HUES48 (cell line): ENCODE data around the gene CD58.

Experiments
- H3K27ac ChIP-seq: one replicate; pipeline ENCODE4 v1.7.0; 2013; ENCODE audit warnings: low read depth, low read length, inconsistent platforms
- H3K27me3 ChIP-seq: 2 replicates; pipeline ENCODE4 v1.6.1; 2013; ENCODE audit warnings: mild to moderate bottlenecking, low read length; ENCODE audit not compliant: control insufficient read depth, insufficient read depth
- H3K36me3 ChIP-seq: 2 replicates; pipeline ENCODE4 v1.6.1; 2013; ENCODE audit warnings: low read length; ENCODE audit not compliant: control insufficient read depth, insufficient read depth
- H3K4me1 ChIP-seq: 2 replicates; pipeline ENCODE4 v1.6.1; 2013; ENCODE audit warnings: mild to moderate bottlenecking, low read length; ENCODE audit not compliant: control insufficient read depth, insufficient read depth
- H3K4me3 ChIP-seq: 2 replicates; pipeline ENCODE4 v1.5.1; 2013; ENCODE audit warnings: mild to moderate bottlenecking, low read depth, low read length
- H3K9ac ChIP-seq: 2 replicates; pipeline ENCODE4 v1.6.1; 2013; ENCODE audit warnings: mild to moderate bottlenecking, low read depth, low read length, moderate library complexity
- H3K9me3 ChIP-seq: 2 replicates; pipeline ENCODE4 v1.6.1; 2013; ENCODE audit warnings: low read length; ENCODE audit not compliant: control insufficient read depth, insufficient read depth

The CD58 gene

GRCh38 chr1:116518400-116518799 is 52.4 kb downstream of the CD58 start:
- Histone ChIP-seq H3K36me3 (no peaks in the 10 kb centered on the region), H3K4me1 (no peaks in the 10 kb centered on the region), H3K27me3 (no peaks in the 10 kb centered on the region), H3K27ac (no peak overlapping the region), H3K9ac (no peak overlapping the region), H3K9me3 (no peaks in the 10 kb centered on the region), H3K4me3 (no peak overlapping the region)

GRCh38 chr1:116516631-116517030 is 54.2 kb downstream of the CD58 start:
- no peak overlapping the region for H3K27ac ChIP-seq
- H3K9me3 ChIP-seq, result no peaks in the 10 kb centered on the region
- H3K4me3 ChIP-seq, result no peak overlapping the region
- no peak overlapping the region for H3K9ac ChIP-seq
- no peaks in the 10 kb centered on the region for H3K4me1 ChIP-seq
- no peaks in the 10 kb centered on the region for H3K36me3 ChIP-seq
- no peaks in the 10 kb centered on the region for H3K27me3 ChIP-seq

GRCh38 chr1:116515702-116516101 is 55.1 kb downstream of the CD58 start:
- Histone ChIP-seq H3K27ac (no peak overlapping the region), H3K9ac (no peak overlapping the region)

GRCh38 chr1:116514708-116515525 is 55.9 kb downstream of the CD58 start:
- Histone ChIP-seq H3K4me3 (no peak overlapping the region), H3K27me3 (no peaks in the 10 kb centered on the region), H3K9ac (no peak overlapping the region), H3K27ac (no peak overlapping the region), H3K36me3 (no peaks in the 10 kb centered on the region), H3K4me1 (no peaks in the 10 kb centered on the region), H3K9me3 (no peaks in the 10 kb centered on the region)

More at GRCh38 chr1:116515702-116516101, 55.1 kb downstream of the CD58 start:
- H3K9me3 ChIP-seq, result no peaks in the 10 kb centered on the region
- H3K27me3 ChIP-seq, result no peaks in the 10 kb centered on the region
- no peaks in the 10 kb centered on the region for H3K4me1 ChIP-seq
- no peaks in the 10 kb centered on the region for H3K36me3 ChIP-seq
- no peak overlapping the region for H3K4me3 ChIP-seq

GRCh38 chr1:116513956-116514355 is 56.9 kb downstream of the CD58 start:
- Histone ChIP-seq H3K27ac (no peak overlapping the region), H3K9ac (no peak overlapping the region), H3K9me3 (no peaks in the 10 kb centered on the region), H3K4me3 (no peak overlapping the region), H3K27me3 (no peaks in the 10 kb centered on the region), H3K36me3 (no peaks in the 10 kb centered on the region), H3K4me1 (no peaks in the 10 kb centered on the region)

GRCh38 chr1:116511459-116512019 is 59.3 kb downstream of the CD58 start:
- Histone ChIP-seq H3K9me3 (no peaks in the 10 kb centered on the region), H3K27ac (no peak overlapping the region), H3K4me1 (no peaks in the 10 kb centered on the region), H3K36me3 (no peaks in the 10 kb centered on the region), H3K27me3 (no peaks in the 10 kb centered on the region), H3K4me3 (no peak overlapping the region), H3K9ac (no peak overlapping the region)

- Histone ChIP-seq H3K36me3 (no peaks in the 10 kb centered on the region), H3K27ac (no peak overlapping the region), H3K9ac (no peak overlapping the region), H3K9me3 (no peaks in the 10 kb centered on the region), H3K4me1 (no peaks in the 10 kb centered on the region), H3K4me3 (no peak overlapping the region), H3K27me3 (no peaks in the 10 kb centered on the region)
Observed at GRCh38 chr1:116510361-116510760, 60.5 kb downstream of the CD58 start.

GRCh38 chr1:116508984-116509980 is 61.5 kb downstream of the CD58 start:
- no peak overlapping the region for H3K27ac ChIP-seq
- no peak overlapping the region for H3K9ac ChIP-seq
- no peaks in the 10 kb centered on the region for H3K4me1 ChIP-seq

GRCh38 chr1:116508085-116508983 is 62.5 kb downstream of the CD58 start:
- H3K9ac ChIP-seq, result no peak overlapping the region
- no peak overlapping the region for H3K27ac ChIP-seq
- H3K27me3 ChIP-seq, result no peaks in the 10 kb centered on the region
- no peaks in the 10 kb centered on the region for H3K4me1 ChIP-seq
- H3K4me3 ChIP-seq, result no peak overlapping the region
- H3K9me3 ChIP-seq, result no peaks in the 10 kb centered on the region
- no peaks in the 10 kb centered on the region for H3K36me3 ChIP-seq

More at GRCh38 chr1:116508984-116509980, 61.5 kb downstream of the CD58 start:
- Histone ChIP-seq H3K9me3 (no peaks in the 10 kb centered on the region), H3K4me3 (no peak overlapping the region), H3K36me3 (no peaks in the 10 kb centered on the region), H3K27me3 (no peaks in the 10 kb centered on the region)

- Histone ChIP-seq H3K4me3 (no peak overlapping the region), H3K27me3 (no peaks in the 10 kb centered on the region), H3K9ac (no peak overlapping the region), H3K36me3 (no peaks in the 10 kb centered on the region), H3K9me3 (no peaks in the 10 kb centered on the region), H3K4me1 (no peaks in the 10 kb centered on the region), H3K27ac (no peak overlapping the region)
Observed at GRCh38 chr1:116507631-116508030, 63.2 kb downstream of the CD58 start.
